Measurements from ENCODE around the gene LHFPL6.

The LHFPL6 gene

GRCh38 chr13:39335721-39336120 is 267.3 kb downstream of the LHFPL6 start:
- no peak for DNase-seq

GRCh38 chr13:39330504-39330903 is 272.5 kb downstream of the LHFPL6 start:
- DNase-seq = no peak

DNA sequence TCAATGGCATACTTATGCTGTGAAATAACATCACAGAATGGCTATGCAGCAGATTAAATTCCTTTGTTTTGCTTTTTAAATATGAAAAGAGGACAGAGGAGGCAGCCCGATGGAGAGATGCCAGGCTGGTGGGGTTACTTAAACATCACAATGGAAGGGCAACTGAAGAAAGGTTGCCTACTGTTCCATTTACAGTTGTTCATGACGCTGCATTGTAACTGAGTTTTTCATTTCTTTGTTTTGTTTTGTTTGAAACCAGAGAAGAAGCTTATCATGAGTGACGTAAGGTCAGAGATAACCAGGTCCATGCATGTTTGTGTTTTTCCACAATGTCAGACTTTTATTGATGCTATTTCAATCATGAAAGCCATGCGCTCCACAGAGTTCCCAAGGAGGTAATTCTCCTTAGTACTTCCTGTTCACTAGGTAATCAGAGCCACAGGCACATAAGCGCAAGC is 273.8 kb downstream of the LHFPL6 start:
- no peak for DNase-seq

- no peak for DNase-seq
Observed at GRCh38 chr13:39327172-39327479, 275.9 kb downstream of the LHFPL6 start.

- DNase-seq = no peak
Observed at GRCh38 chr13:39326469-39327171, 276.4 kb downstream of the LHFPL6 start.

- DNase-seq = no peak
Observed at GRCh38 chr13:39324806-39325311, 278.1 kb downstream of the LHFPL6 start.

GRCh38 chr13:39322836-39323585 is 280.0 kb downstream of the LHFPL6 start:
- DNase-seq = no peak

- no peak for DNase-seq
Observed at GRCh38 chr13:39321574-39321973, 281.4 kb downstream of the LHFPL6 start.

DNA sequence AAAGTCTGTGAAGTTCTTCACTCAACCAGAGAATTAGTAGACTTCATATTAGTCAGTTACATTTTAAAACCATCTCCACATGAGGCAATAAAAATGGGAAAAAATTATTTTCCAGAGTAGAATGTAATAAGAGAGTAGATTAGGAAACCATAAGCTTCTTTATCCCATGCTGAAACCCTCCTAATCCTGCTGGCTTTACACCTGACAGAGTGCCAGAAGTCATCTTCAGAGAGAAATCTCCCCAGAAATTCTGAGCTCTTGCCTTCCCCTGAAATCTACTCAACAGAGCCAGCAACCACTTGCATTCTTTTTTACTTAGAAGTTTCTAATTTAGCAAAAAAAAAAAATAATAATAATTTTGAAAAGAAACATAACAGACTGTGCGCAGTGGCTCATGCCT is 284.8 kb downstream of the LHFPL6 start:
- DNase-seq = no peak

- DNase-seq = no peak
Observed at GRCh38 chr13:39317291-39317690, 285.7 kb downstream of the LHFPL6 start.

GRCh38 chr13:39315796-39316195 is 287.2 kb downstream of the LHFPL6 start:
- DNase-seq = no peak

GRCh38 chr13:39313721-39314120 is 289.3 kb downstream of the LHFPL6 start:
- no peak for DNase-seq

DNA sequence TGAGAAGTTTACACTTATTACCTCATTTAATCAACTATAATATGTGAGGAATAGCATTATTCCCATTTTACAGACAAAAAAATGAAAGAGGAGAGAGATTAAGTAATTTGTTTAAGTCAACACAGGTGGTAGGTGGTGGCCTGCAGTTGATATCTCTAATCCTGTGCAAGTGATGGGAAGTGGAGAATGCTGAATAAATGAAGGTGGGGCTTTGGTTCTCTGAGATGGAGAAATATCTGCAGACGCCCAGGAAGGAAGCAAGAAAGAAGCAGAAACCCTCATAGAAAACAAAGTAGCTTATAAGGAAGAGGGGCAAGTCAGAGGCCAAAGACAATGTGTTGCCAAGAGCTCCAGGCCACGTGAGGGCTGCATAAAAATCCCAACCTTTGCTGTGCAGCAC is 290.4 kb downstream of the LHFPL6 start:
- no peak for DNase-seq

- no peak for DNase-seq
Observed at GRCh38 chr13:39311619-39312018, 291.4 kb downstream of the LHFPL6 start.

GRCh38 chr13:39310961-39311360 is 292.0 kb downstream of the LHFPL6 start:
- no peak for DNase-seq

DNA sequence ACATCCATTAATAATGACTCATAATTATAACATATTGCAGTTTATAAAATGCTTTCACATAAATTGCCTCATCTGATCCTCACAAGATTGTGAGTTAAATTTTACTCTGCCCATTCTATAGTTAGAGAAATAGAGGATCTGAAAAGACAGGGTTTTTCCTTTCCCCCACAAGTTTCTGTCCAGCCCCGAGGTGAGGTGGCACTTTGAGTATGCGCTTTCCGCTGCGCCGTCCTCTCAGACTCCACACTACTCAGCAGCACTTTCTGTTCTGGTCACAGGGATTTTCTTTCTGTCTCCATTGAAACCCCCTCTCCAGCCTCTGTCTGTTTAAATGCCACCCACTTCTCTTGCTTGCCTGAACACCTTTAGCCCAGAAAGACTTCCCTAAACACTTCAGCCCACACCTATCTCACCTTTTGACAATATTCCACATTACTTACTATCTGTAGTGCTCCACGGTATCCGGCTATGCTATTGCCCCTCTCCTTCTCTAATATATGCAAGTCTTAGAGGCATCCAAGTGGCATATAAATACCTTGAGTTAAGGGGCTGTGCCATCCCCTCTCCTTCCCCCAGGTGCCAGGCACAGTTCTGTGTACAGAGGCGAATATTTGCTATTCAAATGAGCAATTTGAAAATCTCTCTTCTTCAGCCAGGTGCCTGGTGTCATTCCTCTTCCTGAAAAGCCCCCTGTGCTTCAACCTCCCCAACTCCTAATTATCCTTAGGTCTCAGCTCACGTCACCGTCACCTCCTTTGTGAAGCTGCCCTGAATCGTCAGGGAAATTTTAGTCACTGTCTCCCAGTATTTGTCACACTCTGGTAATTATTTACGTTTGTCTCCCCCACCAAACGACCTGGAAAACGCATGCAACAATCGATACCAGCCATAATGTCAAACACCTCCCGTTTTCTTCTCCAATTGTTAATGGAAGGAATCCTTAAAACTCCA is 296.1 kb downstream of the LHFPL6 start:
- no peak for DNase-seq

GRCh38 chr13:39302820-39303219 is 300.2 kb downstream of the LHFPL6 start:
- no peak for DNase-seq

GRCh38 chr13:39298951-39299350 is 304.0 kb downstream of the LHFPL6 start:
- no peak for DNase-seq

DNA sequence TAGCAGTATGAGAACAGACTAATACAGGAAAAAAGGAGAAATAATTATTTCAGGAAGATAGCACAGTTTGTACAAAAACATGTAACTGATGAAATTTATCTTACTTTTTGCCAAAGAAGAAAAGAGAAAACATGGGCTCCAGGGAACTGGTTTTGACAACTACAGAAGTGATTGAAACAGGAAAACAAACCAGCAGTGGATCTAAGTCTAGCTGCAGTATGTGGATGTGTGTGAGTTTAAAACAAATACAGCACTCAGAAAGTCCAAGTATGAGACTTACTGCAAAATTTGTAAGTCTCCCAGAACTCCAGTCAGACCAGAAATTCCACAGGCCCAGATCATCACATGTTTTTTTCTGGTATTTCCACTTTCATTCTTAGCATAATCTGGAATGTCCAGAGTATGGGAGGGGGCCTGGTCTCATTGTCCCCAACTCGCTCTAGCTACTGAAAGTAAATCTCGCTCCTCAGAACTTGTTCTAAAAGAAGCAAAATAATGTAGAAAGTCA is 305.3 kb downstream of the LHFPL6 start:
- no peak for DNase-seq

DNA sequence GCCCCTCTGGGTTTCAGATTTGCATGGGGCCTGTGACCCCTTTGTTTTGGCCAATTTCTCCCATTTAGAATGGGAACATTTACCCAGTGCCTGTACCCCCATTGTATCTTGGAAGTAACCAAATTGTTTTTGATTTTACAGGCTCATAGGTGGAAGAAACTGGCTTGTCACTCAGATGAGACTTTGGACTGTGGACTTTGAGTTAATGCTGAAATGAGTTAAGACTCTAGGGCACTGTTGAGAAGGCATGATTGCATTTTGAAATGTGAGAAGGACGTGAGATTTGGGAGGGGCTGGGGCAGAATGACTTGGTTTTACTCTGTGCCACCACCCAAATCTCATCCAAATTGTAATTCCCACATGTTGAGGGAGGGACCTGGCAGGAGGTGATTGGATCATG is 306.0 kb downstream of the LHFPL6 start:
- no peak for DNase-seq

DNA sequence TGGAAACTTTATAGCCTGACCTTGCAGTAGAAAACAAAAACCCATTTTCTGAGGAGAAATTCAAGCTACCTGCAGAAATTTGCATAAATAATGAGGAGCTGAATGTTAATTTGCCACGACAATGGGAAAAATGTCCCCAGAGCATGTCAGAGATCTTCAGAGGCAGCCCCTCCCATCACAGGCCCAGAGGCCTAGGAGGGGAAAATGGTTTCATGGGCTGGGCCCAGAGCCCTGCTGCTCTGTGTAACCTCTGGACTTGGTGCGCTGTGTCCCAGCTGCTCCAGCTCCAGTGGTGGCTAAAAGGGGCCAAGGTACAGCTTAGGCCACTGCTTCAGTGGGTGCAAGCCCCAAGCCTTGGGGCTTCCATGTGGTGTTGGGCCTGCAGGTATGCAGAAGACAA is 306.8 kb downstream of the LHFPL6 start:
- no peak for DNase-seq
